GM12878 (cell line): Measurements from ENCODE around the gene PARPBP. TPM values are rescaled to one million over a fixed set of nuclear protein-coding genes. Genes with fewer than 3 reads are reported as not detected.

Experiments
- BCL3 ChIP-seq: IDR thresholded peaks from 2 replicates; pipeline ENCODE4 v1.6.1; 2011; ENCODE audit warnings: borderline replicate concordance, low read depth, mild to moderate bottlenecking, moderate library complexity, low read length; ENCODE audit not compliant: insufficient read depth, poor library complexity, severe bottlenecking
- CEBPZ ChIP-seq: fragments of 150-350 bp; IDR thresholded peaks from 2 replicates; pipeline ENCODE4 v1.6.1; 2016; ENCODE audit warnings: low read depth, low read length
- CHD1 ChIP-seq: IDR thresholded peaks from 2 replicates; pipeline ENCODE4 v1.6.1; 2012; ENCODE audit warnings: low read depth, low read length, improper control_type of control experiment
- CUX1 ChIP-seq: IDR thresholded peaks from 2 replicates; pipeline ENCODE4 v1.6.1; 2012; ENCODE audit warnings: improper control_type of control experiment, low read depth, low read length; ENCODE audit not compliant: insufficient replicate concordance
- EED ChIP-seq: sonication (generic); IDR thresholded peaks from 2 replicates; pipeline ENCODE4 v1.6.1; 2016; ENCODE audit warnings: antibody characterized with exemption, low read depth
- EP300 ChIP-seq, 2 experiments: fragments of 150-350 bp in 1 of 2; IDR thresholded peaks; 2 replicates each; pipeline ENCODE4 v1.6.1; 2011 to 2012; ENCODE audit warnings: low read depth in 2 of 2, low read length in 2 of 2, borderline replicate concordance in 1 of 2, improper control_type of control experiment in 1 of 2, inconsistent platforms in 1 of 2; ENCODE audit not compliant: control insufficient read depth in 1 of 2
- MEF2A ChIP-seq: IDR thresholded peaks from 2 replicates; pipeline ENCODE4 v1.6.1; 2011; ENCODE audit warnings: low read depth, mild to moderate bottlenecking, low read length, moderate library complexity; ENCODE audit not compliant: insufficient read depth
- MEF2B ChIP-seq: fragments of 450-650 bp; IDR thresholded peaks from 2 replicates; pipeline ENCODE4 v1.6.1; 2018; ENCODE audit warnings: mild to moderate bottlenecking, moderate library complexity; ENCODE audit not compliant: partially characterized antibody, poor library complexity, severe bottlenecking
- MTA3 ChIP-seq: IDR thresholded peaks from 2 replicates; pipeline ENCODE4 v1.6.1; 2012; ENCODE audit warnings: low read length, inconsistent platforms, borderline replicate concordance
- NBN ChIP-seq: fragments of 450-650 bp; IDR thresholded peaks from 2 replicates; pipeline ENCODE4 v1.6.1; 2016
- PBX3 ChIP-seq: IDR thresholded peaks from 2 replicates; pipeline ENCODE4 v1.6.1; 2011; ENCODE audit warnings: mild to moderate bottlenecking, low read depth, low read length, moderate library complexity; ENCODE audit not compliant: insufficient replicate concordance
- PKNOX1 ChIP-seq: fragments of 450-650 bp; IDR thresholded peaks from 2 replicates; pipeline ENCODE4 v1.6.1; 2016; ENCODE audit warnings: mild to moderate bottlenecking
- RAD51 ChIP-seq: fragments of 450-650 bp; IDR thresholded peaks from 2 replicates; pipeline ENCODE4 v1.6.1; 2016; ENCODE audit warnings: moderate library complexity, mild to moderate bottlenecking, inconsistent platforms
- SKIL ChIP-seq: fragments of 450-650 bp; IDR thresholded peaks from 2 replicates; pipeline ENCODE4 v1.6.1; 2017; ENCODE audit warnings: mild to moderate bottlenecking, low read depth, inconsistent platforms; ENCODE audit not compliant: poor library complexity, severe bottlenecking
- polyA plus RNA-seq, 11 experiments: library from polyadenylated mRNA; depleted of rRNA in 4 of 11; unstranded in 6 of 11; stranded (reverse) in 5 of 11; fragments of >200 nt; fragmentation: Nextera tagmentation in 4 of 11; fragmentation: Illumina TruSeq in 1 of 11; extraction: Ambion mirVana in 4 of 11; extraction: Trizol in 1 of 11; gene quantifications; 1 replicate in 1 of 11; 2 replicates in 10 of 11; pipeline versions ENCODE4 v1.2.1 to v1.2.3, GENCODE V29; 2011 to 2016; ENCODE audit warnings: inconsistent platforms in 2 of 11, missing spikeins in 2 of 11, low read depth in 1 of 11
- total RNA-seq, 4 experiments: library from RNA; depleted of rRNA in 3 of 4; stranded (reverse); fragments of >200 nt in 3 of 4; fragmentation: Illumina TruSeq in 1 of 4; extraction: Trizol in 1 of 4; gene quantifications; 2 replicates each; pipeline versions ENCODE4 v1.2.1 to v1.2.3, GENCODE V29; 2013 to 2021

PARPBP gene
- total and polyA plus RNA-seq, 10 of the 15 experiments (the other 5 are each of a cell fraction or from before 2014, with no cell fraction given): 20.3 to 57.7 (median 32.4) TPM

GRCh38 chr12:102197789-102198188, 77.8 kb downstream of the PARPBP start, which contains the start of gene PMCH (continued):
- TF ChIP-seq CUX1: no peak
- no peak for TF ChIP-seq NBN
- TF ChIP-seq PBX3: no peak
- TF ChIP-seq MTA3: no peak
- TF ChIP-seq MEF2B: peak; percentile 43
- no peak for TF ChIP-seq RAD51
- no peak for TF ChIP-seq BCL3
- TF ChIP-seq EED: no peak
- peak; percentile 89 for TF ChIP-seq MEF2A
- TF ChIP-seq CEBPZ: no peak
- 0 out of 2 replicates have a peak, but pooled peaks have one; percentile 15 for TF ChIP-seq PKNOX1
- TF ChIP-seq EP300 (IDR thresholded peaks at IDR 0.05; ENCODE audit: borderline replicate concordance in 1 of 2, control insufficient read depth in 1 of 2, low read depth in 2 of 2, low read length in 2 of 2): peak in 1 of 2 experiments; percentile 45; a peak in 1 of 4 replicates
- TF ChIP-seq CHD1: no peak
- TF ChIP-seq SKIL: peak; percentile 48
